Erythroblast (primary cell): ENCODE results near the gene MB.

Source experiments
- GATA1 ChIP-seq: IDR thresholded peaks from 2 replicates; pipeline ENCODE4 v1.6.1; 2011; ENCODE audit warnings: low read depth, mild to moderate bottlenecking, control low read depth, low read length, moderate library complexity
- POLR2A ChIP-seq: IDR thresholded peaks from 2 replicates; pipeline ENCODE4 v1.6.1; 2011; ENCODE audit warnings: mild to moderate bottlenecking, low read length

DNA sequence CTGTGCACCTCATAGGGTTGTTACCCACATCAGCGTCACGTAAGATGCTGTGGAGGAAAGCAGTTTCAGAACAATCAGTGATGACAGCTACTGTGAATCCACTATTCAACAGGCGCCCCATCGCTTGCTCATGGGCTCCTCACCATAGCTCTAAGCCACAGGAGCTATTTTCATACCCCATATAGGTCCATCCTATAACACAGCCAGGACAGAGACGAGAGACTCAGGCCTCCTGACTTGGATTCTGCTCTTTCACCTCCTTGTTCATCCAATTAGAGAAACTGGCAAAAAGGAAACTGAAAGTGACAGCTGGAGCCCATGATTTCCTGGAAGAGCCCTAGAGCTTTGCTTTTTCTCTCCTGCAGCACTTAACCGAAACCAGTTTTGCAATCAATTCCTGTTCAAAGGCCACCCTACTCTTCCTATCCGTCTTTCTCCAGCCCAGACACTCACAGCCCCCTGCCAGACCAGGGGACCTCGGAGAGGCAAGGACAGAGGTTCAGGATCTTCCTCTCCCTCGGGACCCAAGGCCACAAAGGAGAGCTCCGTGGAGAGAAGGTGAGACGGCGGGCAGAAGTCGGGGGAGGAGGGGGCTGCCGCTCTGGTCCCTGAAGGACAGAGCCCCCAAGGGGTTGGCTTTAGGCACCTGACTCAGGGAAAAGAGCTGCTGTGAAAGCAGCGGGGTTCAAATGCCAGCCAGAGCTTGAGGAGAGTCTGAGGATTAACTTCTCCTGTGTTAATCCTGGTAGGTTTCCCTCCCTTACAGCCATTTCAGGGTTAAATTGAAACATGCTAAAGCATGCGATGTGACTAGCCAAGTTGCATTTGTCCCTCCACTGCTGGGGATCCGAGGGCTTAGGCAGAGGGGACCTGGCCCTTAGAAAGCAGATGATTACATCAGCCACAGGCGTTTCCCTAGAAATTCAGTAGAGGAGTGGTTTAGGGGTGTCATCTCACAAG lies 31.2 kb upstream of the MB start, which contains the start of gene APOL6:
- TF ChIP-seq POLR2A, result peak; percentile 60
- TF ChIP-seq GATA1, result no peak
